ENCODE measurements around the gene HOMER1. TPM values are rescaled to one million over a fixed set of nuclear protein-coding genes. Genes with fewer than 3 reads are reported as not detected.

HOMER1 gene
- polyA plus RNA-seq, 1 donor from 2014 or later: 30.6 TPM

DNA sequence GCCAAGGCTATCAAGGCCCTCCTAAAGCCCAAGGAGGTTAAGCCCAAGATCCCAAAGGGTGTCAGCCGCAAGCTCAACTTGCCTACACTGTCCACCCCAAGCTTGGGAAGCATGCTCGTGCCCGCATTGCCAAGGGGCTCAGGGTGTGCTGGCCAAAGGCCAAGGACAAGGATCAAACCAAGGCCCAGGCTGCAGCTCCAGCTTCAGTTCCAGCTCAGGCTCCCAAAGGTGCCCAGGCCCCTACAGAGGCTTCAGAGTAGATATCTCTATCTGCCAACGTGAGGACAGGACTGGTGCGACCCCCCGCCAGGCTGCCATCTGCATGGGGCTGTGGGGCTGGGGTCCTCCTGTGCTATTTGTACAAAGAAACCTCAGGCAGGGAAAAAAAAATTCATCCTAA lies 3.3 kb downstream of the HOMER1 start:
- TF ChIP-seq POLR2AphosphoS5 (IDR thresholded peaks at IDR 0.05): no peak
- no peak for TF ChIP-seq SMC3 (conservative IDR thresholded peaks at IDR 0.05; ENCODE audit: poor library complexity)
- Histone ChIP-seq H3K4me2 (ENCODE audit: low read length) (peak overlapping the region; percentile 96), H3K27me3 (ENCODE audit: insufficient read depth, low read depth, low read length) (no peaks in the 10 kb centered on the region), H2AFZ (ENCODE audit: low read depth, low read length) (no peak overlapping the region), H3K79me2 (replicated peaks; ENCODE audit: insufficient read depth, low read length) (peaks cover 56% of the 10 kb centered on the region), H3K9ac (ENCODE audit: low read length) (peak overlapping the region; percentile 96), H3K9me3 (ENCODE audit: low read length) (no peaks in the 10 kb centered on the region), H4K20me1 (ENCODE audit: insufficient read depth) (no peaks in the 10 kb centered on the region), H3K9me2 (ENCODE audit: insufficient read depth, low read length) (no peaks in the 10 kb centered on the region), H3F3A (ENCODE audit: insufficient read depth, low read length, poor library complexity, severe bottlenecking) (peaks cover 4% of the 10 kb centered on the region), H3K4me3 (ENCODE audit: low read length) (peak overlapping the region; percentile 84), H3K27ac (ENCODE audit: low read length) (no peak overlapping the region), H3K36me3 (ENCODE audit: insufficient read depth, low read length) (no peaks in the 10 kb centered on the region)

DNA sequence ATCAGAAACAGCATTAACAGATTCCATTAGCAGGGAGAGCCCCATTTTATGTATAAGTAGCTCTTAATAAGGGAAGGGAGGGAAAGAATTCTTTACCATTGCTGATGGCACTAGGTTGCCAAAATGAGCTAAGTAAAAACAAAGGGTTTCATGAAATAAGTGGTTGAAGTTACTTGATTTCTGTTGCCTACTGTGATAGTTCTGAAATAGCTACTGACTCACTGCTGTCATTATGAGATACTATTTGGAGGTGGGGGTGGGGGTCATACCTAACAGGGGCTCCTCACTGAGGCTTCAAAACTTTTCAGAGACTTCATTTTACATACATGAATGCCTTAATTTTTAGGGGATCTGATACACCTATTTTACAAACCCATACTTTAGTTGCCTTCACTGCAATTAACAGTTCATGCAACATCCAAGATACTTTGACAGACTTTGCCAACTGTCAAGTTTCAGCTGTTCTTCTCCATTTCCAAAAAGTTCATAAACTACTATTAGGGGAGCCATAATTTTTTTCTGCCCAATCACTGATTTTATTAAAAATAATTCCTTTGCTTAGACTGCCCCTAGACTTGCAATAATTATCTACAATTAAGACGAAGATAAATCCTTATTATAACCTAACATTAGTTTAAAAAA lies 4.6 kb downstream of the HOMER1 start:
- peak overlapping the region; percentile 84 for H3K4me3 ChIP-seq (ENCODE audit: low read length)
- H3K79me2 ChIP-seq (replicated peaks; ENCODE audit: insufficient read depth, low read length): peaks cover 68% of the 10 kb centered on the region
- no peaks in the 10 kb centered on the region for H3K9me3 ChIP-seq (ENCODE audit: low read length)
- no peaks in the 10 kb centered on the region for H3K36me3 ChIP-seq (ENCODE audit: insufficient read depth, low read length)
- no peak overlapping the region for H3K9ac ChIP-seq (ENCODE audit: low read length)
- TF ChIP-seq SMC3 (conservative IDR thresholded peaks at IDR 0.05; ENCODE audit: poor library complexity) (no peak), MXI1 (conservative IDR thresholded peaks at IDR 0.05; ENCODE audit: poor library complexity, severe bottlenecking) (no peak), EZH2 (IDR thresholded peaks at IDR 0.05; ENCODE audit: borderline replicate concordance, insufficient read depth, low read length, poor library complexity, severe bottlenecking) (no peak), EP300 (conservative IDR thresholded peaks at IDR 0.05; ENCODE audit: poor library complexity, severe bottlenecking) (no peak), TAF1 (IDR thresholded peaks at IDR 0.05; ENCODE audit: low read depth) (no peak), POLR2AphosphoS5 (IDR thresholded peaks at IDR 0.05) (no peak), REST (IDR thresholded peaks at IDR 0.05; ENCODE audit: borderline replicate concordance) (no peak), CTCF (IDR thresholded peaks at IDR 0.05; ENCODE audit: poor library complexity, severe bottlenecking) (no peak), RAD21 (conservative IDR thresholded peaks at IDR 0.05) (no peak)
- H3K27ac ChIP-seq (ENCODE audit: low read length): no peak overlapping the region
- H3K27me3 ChIP-seq (ENCODE audit: insufficient read depth, low read depth, low read length): no peaks in the 10 kb centered on the region
- H3K4me2 ChIP-seq (ENCODE audit: low read length): peak overlapping the region; percentile 96
- H3F3A ChIP-seq (ENCODE audit: insufficient read depth, low read length, poor library complexity, severe bottlenecking): no peaks in the 10 kb centered on the region
- no peak overlapping the region for H2AFZ ChIP-seq (ENCODE audit: low read depth, low read length)
- no peaks in the 10 kb centered on the region for H4K20me1 ChIP-seq (ENCODE audit: insufficient read depth)
- no peaks in the 10 kb centered on the region for H3K9me2 ChIP-seq (ENCODE audit: insufficient read depth, low read length)

All from neural cell (in vitro differentiated cells).